Amniotic epithelial cell (primary cell): ENCODE measurements around the gene TRIM26.
A peak's percentile ranks its signal among the peaks of the same experiment; 100 is the strongest.

Experiments
- DNase-seq: peaks from one replicate; pipeline ENCODE4 v3.0.0-alpha.2; 2010; ENCODE audit warnings: low read depth

The TRIM26 gene

DNA sequence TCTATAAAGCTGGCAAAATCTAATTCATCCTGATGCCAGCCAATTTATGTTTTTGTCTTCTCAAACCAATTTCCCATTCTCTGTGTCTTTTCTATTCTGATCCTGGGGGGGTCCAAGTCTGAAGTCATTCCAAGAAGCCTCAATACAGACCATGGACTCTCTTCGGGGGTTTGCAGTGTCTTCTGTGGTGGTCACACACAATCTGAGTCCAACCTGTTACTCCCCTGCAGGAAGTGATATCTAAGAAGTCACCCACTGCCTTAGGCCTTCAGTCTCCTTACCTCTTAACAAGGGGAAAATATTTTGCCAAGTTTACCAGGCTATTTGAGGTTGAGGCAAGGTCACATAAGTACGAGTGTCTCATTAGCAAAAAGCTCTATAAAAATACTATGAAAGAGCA is 1.9 kb downstream of the TRIM26 start:
- DNase-seq = no peak

DNA sequence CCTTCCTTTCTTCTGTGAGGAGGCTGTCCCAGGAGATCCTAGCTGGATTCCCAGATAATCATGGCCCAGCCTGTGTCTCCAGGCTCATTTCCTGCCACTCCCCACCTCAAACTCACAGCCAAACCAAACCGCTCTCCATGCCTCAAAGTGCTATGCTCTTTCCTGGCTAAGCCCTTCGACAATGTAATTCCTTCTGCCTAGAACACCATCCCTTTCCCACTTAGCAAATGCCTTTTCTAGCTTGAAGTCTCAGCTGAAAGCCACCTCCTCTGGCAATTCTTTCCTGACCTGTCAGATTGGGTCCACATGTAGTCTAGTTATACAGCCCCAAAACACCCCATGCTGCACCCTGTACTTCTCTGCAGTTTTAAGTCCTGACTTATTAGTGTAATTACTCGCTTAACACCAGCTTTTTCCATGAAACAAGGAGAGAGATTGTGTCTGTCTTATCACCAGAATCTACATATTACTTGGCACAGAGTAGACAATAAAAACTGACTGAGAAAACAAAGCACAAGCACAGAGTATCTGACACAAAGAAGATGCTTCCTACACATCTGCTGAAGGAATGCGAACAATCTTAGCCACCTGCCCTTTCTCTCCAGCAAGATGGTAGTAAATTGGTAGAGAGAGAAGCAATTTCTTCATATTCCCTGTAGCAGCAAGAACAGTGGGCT is 5.4 kb downstream of the TRIM26 start:
- DNase-seq = no peak

DNA sequence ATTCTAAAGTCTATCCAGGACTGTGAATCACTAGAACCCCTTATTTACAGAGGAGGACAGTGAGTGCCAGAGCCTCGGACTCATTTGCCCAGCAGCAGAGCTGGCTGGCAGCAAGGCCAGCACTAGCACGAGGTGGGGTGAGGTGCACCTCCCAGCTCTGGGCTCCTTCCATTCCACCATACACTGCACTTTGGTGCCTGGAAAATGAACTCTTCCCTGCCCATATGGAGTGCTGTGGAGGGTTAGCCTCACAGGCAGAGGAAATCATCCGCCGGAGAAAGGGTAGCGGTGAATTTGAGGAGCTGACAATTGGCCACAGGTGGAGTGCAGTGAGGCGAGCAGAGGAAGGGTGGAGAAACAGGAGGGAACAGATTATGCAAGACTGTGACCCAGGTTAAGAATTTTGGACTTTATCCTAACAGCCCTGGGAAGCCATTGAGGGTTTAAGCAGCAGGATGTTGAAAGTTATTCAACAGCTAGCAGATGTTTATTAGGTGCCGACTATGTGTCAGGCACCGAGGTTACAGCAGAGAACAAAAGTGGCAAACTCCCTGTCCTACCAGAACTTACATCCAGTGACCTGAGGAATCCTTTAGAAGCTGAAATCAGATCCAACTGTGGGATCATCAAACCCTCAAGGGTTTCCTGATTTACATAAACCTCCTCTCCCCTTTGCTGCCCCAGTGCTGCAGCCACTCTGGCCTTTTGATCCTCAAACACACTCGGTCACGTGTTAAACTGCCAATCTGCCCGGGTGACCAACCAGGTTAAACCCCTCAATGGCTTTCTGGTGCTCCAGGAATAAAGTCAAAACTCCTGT is 6.2 kb downstream of the TRIM26 start:
- peak; percentile 54 for DNase-seq

DNA sequence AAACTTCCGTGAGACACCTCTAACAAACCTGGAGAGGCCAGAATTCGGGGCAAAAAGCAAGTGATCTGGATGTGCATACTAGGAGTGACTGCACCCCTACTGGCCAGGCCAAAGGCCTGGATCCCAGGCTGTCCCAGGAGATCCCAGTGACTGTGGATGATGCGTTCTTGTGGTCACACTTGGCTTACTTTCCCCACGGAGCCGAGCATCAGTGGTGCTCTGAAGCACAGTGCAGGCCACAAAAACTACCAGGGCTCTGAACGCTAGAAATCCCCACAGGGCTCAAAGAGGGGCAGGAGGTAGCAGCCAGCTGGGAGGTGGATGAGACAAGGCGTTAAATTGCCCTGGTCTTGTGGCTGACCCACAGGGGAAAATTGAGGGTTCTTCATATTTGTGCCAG is 7.1 kb downstream of the TRIM26 start:
- peak; percentile 24 for DNase-seq

DNA sequence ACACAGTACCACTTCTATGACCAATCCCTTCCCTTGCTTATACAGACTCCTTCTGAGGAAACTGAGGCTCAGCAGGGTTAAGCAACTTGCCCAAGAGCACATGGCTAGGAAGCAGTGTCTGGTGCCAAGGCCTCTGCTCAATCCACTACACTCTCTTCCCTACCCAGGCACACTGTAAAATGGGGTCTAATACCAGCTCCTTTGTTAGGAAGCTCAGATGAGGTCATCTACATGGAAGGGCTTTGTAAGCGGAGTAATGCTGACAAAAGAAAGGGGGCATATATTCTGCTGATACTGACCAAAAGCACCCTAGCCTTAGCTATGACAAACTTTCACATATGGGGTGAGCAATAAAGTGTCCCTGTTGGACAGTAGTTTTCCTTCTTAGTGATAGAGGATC is 9.1 kb downstream of the TRIM26 start:
- DNase-seq = no peak

DNA sequence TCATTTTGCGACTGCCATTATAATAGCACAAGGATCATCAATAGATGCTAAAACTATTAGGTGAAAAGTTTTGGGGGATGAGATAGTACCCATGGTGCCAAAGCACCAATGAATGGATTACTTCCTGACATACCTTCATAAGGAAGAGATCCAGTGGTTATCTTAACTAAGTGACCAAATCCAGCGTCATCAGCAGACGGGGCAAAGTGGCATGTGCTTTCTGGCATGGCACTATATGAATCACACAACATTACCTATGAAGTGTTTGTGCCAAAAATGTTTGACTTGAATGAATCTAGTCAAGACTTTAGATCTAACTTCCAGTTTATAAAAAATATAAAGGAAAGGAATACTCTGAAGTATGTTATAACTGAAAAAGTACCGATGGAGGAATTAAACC is 10.8 kb downstream of the TRIM26 start:
- DNase-seq = no peak

DNA sequence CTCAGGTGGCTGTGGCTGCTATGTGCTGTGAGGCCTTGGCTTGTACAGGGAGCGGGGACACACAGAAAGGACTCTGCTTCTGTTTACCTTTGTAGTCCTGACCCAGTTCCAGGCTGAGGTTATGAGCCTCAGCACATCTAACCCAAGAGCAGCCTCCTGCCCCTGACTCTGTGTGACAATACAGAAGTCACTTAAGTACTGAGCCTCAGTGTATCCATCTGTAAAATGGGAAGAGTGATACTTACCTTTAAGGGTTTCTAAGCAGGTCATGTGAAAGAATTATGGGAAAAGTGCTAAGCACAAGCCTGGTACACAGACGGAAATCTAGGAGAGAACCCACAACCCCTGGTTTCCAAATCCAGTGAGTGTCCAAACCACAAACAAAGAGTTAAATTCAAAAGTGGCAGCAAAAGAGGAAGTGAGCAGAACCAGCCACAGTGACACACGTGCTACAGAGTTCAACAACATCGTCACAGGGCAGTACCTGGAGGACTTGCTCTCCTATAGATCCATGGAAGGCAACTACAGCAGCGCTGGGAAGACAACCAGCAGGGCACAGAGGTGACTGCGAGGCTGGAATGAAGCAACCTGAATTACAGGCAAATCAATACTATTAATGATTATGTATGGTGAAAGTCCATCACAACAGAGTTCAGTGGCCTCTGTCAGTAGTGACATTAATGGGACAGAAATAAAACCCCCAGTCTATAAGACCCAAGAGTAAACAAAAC is 12.5 kb downstream of the TRIM26 start:
- DNase-seq = no peak

DNA sequence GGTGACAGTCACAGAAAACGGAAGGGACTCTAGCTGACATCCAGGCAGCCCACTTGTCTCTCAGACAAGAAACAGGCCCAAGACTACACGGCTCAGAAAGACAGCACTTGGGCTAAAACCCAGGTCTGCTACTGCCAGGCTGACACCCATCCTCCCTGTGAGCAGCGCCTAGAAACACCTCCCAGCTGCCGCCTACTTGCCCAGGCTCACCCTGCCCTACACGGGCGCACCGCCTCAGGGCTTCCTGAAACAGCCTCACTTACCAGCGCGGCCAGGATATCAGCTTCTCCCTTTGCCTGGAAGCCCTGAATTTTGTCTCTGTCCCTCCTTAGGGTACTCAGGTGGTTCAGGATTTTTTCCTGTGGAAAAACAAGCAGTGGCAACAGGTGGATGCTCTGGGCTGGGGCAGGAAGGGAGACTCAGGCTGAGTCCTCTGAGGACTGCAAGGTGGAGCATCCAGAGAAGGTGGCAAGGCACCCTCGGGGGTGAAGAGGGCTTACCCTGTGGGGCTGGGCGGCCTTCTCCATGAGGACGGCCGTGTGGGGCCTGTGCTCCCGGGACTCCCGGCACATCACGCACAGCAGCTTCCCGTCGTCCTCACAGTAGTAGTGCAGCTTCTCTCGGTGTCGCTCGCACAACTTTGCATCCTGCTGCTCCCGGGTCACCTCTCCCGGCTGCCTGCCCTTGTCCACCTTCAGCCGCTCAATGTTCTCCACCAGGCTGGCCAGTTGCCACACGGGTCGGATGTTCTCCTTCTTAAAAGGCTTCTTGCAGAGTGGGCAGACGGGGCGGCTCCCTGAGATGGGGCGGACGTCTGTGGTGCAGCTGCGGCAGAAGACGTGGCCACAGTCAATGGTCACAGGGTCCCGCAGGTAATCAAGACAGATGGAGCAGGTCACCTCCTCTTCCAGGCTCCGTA is 14.8 kb downstream of the TRIM26 start:
- no peak for DNase-seq

DNA sequence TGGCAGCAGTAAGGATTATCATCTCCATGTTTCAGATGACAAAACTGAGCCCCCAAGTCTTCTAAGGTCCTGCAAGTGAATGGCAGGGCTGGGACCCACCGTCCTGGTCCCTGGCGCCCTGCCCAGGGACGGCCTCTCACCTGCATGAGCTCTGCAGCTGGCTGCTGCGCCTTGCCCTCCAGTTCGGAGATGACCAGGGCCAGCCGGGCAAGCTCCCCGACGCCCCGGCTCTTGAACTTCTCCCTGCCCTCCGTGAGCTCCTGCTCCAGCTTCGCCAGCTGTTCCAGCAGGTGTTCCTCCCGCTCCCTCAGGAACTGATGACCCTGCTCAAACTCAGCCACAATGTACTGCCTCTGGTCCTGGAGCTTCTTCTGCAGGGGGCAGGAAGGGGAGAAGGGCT is 16.8 kb downstream of the TRIM26 start:
- DNase-seq = no peak

DNA sequence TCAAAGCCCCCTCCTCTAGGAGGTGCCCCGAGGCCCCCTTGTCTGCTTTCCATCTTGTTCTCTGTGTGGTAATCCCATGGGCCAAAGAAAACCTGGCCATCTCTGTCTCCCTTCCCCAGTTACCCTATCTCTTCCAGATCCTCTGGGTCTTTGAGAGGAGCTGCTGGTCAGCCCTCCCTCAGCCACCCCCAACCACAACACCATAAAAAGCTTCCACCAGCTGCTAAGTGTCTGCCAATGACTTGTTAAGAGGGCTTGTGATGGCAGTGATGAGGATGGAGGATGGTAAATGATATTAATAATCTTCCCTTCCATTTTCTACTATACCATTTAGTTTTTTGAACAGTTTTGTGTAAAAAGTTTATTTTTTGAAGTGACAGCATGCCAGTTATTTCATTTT is 17.3 kb downstream of the TRIM26 start:
- no peak for DNase-seq

DNA sequence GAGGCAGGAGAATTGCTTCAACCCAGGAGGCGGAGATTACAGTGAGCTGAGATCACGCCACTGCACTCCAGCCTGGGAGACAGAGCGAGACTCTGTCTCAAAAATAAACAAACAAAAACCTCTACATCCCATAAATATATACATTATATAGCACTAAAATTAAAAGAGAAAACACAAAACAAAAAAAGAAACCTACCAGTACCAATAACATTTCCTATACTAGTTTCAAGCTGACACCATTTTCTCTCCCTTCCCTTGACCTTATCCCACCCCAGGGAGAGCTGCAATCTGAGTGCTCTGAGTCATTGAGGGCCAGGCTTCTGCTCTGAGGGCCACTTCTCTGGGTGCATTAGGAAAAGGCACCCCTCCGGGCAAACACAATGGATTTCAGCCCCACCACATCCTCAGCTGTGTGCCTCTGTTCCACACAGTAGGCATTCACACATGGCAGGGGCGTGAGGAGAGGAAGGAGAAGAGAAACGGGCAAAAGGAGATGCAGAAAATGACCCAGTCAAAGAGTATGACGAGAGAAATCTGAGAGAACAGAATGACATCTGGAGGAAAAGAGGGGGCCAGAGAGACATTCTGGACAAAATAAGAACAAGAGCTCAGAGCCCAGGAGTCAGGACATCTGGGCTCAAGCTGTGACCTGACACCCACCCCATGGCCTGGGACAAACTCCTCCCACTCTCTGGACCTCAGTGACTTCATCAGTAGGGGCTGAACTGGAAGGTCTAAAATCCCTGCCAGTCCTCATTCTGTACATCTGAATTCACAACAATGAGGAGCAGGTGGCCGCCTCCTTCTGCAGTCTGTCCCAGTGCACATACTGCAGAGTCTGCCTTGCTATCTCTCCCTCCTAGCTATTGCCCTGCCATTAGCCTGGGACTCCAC is 18.2 kb downstream of the TRIM26 start:
- no peak for DNase-seq

DNA sequence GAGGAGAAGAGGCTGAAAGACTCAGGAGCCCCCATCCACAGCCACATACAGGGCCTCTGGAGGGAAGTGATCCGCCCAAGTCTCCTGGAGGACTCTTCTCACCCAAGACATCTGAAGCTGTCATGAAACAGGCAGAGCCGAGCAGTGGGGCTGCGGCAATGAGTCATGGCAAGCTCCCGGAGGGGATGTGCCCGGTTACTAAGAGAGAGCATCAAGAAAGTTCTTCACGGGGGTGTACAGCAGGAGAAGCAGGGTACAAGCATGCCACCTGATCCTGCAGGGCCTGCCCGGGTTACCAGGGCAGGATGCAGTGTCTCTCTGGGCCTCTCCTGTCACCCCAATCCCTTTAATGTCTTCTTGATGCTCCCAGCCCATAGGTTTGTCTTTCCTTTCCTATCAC is 21.1 kb downstream of the TRIM26 start:
- DNase-seq = no peak

DNA sequence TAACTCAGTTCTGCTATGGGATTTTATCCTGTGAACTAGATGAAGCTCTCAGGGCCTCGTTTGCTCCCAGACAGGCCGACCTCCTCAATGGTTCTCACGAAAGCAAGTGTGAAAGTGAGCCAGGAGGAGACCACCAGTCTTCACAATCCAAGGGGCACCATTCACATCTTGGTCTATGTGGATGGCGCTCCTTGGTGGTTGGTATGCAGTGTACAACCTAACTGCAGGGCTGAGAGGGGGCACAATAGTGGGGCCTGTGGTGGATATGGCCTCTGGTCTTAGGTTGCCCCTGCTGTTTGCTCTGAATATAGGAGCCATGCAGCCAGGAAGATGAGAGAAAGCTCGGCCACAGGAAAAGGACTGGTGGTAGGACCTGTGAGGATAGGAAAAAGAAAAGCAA is 24.7 kb downstream of the TRIM26 start:
- DNase-seq = no peak

DNA sequence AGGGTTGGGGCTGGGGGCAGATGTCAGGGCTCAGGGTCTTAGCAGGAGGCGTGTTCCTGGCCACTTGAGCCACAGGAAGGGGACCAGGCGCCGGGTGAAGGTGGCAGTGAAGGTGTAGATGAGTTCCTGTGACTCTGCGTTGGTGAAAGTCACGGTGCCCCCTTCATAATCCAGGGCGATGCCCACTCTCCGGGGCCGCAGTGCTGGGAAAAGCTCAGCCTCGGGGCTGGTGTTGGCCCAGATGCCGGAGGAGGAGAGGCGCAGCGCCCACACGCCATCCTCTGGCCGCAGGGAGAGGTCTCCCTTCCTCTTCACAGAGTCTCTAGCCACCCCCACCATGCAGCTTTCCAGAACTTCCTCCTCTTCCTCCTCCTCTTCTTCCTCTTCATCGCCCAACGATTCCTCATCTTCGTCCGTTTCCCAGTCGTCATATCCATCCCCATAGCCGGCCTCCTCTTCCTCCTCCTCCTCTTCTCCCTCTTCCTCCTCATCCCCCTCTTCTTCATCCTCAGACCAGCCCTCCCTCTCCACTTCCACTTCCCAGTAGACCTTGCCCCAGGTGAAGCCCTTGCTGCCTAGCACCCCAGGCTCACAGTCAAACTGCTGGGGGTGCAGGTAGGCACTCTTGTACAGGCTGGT is 27.2 kb downstream of the TRIM26 start:
- DNase-seq = no peak

DNA sequence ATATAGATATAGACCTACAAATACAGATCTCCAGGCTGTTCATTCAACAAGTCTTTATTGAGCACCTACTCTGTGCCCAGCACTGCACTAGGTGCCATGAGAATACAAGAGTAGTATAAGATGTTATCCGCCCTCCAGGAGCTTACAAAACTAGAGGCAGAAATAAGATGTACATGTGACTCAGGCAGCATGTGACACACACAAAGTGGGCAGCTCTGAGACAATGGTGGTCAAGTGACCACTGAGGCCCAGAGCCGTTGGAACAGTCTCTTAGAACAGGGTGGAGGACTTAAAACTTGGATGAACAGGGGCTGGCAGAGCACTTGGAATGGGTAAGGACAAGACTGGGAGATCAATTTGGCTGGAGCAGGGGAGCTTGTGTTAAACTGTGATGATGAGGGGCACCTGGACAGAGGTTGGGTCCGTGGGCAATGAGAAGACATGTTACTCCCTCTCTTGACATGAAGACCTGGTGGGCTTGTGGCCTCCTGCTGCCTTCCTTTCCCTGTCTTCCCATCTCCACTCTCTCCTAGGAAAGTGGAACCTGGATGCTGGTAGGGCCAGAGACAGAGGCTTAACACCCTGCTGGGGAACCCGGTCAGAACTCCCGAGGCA is 28.7 kb downstream of the TRIM26 start:
- DNase-seq = no peak

DNA sequence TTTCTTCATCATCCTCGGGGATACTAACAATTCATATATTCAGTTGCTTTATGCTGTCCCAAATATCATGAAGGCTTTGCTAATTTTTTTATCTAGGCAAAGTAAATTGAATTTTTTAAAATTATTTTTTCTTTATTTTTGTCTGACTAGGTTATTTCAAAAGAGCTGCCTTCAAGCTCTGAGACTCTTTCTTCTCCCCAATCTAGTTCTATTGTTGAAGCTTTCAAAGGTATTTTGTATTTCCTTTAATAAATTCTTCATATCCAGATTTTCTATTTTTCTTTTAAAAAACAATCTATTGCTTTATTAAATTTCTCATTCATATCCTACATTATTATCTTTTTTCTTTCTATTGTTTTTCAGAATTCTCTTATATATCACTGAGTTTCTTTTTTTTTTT is 33.1 kb downstream of the TRIM26 start:
- DNase-seq = no peak

DNA sequence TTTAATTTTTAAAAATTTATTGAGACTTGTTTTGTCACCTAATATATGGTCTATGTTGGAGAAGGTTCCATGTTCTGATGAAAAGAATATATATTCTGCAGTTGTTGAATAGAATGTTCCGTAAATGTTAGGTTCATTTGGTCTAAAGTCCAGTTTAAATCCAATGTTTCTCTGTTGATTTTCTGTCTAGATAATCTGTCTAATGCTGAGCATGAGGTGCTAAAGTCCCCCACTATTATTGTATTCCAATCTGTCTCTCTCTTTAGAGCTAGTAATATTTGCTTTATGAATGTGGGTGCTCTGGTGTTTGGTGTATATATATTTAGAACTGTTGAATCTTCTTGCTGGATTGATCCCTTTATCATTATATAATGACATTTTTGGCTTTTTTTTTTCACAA is 34.4 kb downstream of the TRIM26 start:
- no peak for DNase-seq

DNA sequence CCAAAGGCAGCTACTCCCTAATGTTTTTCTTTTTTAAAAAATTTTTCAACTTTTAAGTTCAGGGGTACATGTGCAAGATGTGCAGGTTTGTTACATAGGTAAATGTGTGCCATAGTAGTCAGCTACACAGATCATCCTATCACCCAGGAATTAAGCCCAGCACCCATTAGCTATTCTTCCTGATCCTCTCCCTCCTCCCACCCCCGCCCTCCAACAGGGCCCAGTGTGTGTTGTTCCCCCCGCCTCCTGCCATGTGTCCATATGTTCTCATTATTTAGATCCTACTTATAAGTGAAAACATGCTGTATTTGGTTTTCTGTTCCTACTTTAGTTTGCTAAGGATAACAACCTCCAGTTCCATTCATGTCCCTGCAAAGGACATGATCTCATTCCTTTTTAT is 37.4 kb downstream of the TRIM26 start:
- no peak for DNase-seq

DNA sequence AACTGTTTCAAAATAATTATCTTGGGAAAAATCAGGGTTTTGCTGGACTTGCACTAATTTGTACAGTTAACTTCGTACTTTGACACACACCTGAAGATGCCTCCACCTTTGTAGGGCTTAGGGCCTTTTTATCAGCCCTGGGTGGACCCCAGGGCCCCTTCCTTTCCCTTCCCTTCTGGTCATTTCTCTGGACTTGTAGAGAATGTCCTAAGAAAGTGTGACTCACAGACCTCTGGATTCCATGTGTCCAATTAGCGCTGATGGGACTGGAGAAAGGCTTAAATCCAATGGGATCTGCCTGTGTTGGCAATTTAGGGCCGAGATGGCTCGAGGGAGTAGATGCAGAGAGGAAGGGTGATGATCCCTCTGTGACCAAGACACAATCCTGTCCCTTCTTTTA is 40.5 kb downstream of the TRIM26 start:
- DNase-seq = no peak
